Suprapubic skin (tissue), 3 donors: ENCODE data around the gene EXOC1.

Source experiments
- CTCF ChIP-seq, 2 donors: fragments of 200-600 bp in 1 of 2; fragments of 450-650 bp in 1 of 2; sonication (generic) in 1 of 2; IDR thresholded peaks; one replicate each; pipeline ENCODE4 v1.5.1; 2016 to 2019; ENCODE audit warnings: antibody characterized with exemption in 2 of 2, mild to moderate bottlenecking in 1 of 2, moderate library complexity in 1 of 2
- EP300 ChIP-seq: sonication (generic); formaldehyde crosslinking; IDR thresholded peaks from one replicate; pipeline ENCODE4 v1.6.1; 2017; ENCODE audit warnings: antibody characterized with exemption

- TF ChIP-seq CTCF (IDR thresholded peaks at IDR 0.05), result no peak
- TF ChIP-seq EP300, result no peak
These were observed 17.9 kb downstream of the EXOC1 start for GRCh38 chr4:55871299-55871800.
